ENCODE measurements around the gene ORM1.

The ORM1 gene

GRCh38 chr9:114287763-114288192, 35.1 kb upstream of the ORM1 start:
- H3K9ac ChIP-seq (ENCODE audit: low read depth in 1 of 2, low read length in 2 of 2) = no peak overlapping the region
- H3K4me1 ChIP-seq (ENCODE audit: control insufficient read depth in 1 of 2, insufficient read depth in 2 of 2, low read length in 2 of 2) = peaks cover 3% of the 10 kb centered on the region in 2 donors
- no peak overlapping the region for H3K27ac ChIP-seq (ENCODE audit: low read depth, low read length)
- no peaks in the 10 kb centered on the region for H3K36me3 ChIP-seq (ENCODE audit: control insufficient read depth in 1 of 2, insufficient read depth in 2 of 2, low read length in 2 of 2)
- no peaks in the 10 kb centered on the region for H3K27me3 ChIP-seq (ENCODE audit: control insufficient read depth in 1 of 2, insufficient read depth in 2 of 2, low read length in 2 of 2)
- no peak overlapping the region for H3K4me3 ChIP-seq (ENCODE audit: low read depth in 1 of 2, low read length in 2 of 2)
- no peaks in the 10 kb centered on the region for H3K9me3 ChIP-seq (ENCODE audit: control insufficient read depth in 1 of 2, low read length in 2 of 2)

GRCh38 chr9:114288193-114289091, 34.5 kb upstream of the ORM1 start:
- Histone ChIP-seq H3K27me3 (ENCODE audit: control insufficient read depth in 1 of 2, insufficient read depth in 2 of 2, low read length in 2 of 2) (no peaks in the 10 kb centered on the region), H3K4me1 (ENCODE audit: control insufficient read depth in 1 of 2, insufficient read depth in 2 of 2, low read length in 2 of 2) (peaks cover 0 to 3% of the 10 kb centered on the region in 2 donors), H3K4me3 (ENCODE audit: low read depth in 1 of 2, low read length in 2 of 2) (no peak overlapping the region), H3K9ac (ENCODE audit: low read depth in 1 of 2, low read length in 2 of 2) (no peak overlapping the region), H3K36me3 (ENCODE audit: control insufficient read depth in 1 of 2, insufficient read depth in 2 of 2, low read length in 2 of 2) (no peaks in the 10 kb centered on the region), H3K27ac (ENCODE audit: low read depth, low read length) (no peak overlapping the region), H3K9me3 (ENCODE audit: control insufficient read depth in 1 of 2, low read length in 2 of 2) (no peaks in the 10 kb centered on the region)

- no peaks in the 10 kb centered on the region for H3K27me3 ChIP-seq (ENCODE audit: control insufficient read depth in 1 of 2, insufficient read depth in 2 of 2, low read length in 2 of 2)
- H3K9ac ChIP-seq (ENCODE audit: low read depth in 1 of 2, low read length in 2 of 2) = no peak overlapping the region
- peaks cover 0 to 3% of the 10 kb centered on the region in 2 donors for H3K4me1 ChIP-seq (ENCODE audit: control insufficient read depth in 1 of 2, insufficient read depth in 2 of 2, low read length in 2 of 2)
- H3K27ac ChIP-seq (ENCODE audit: low read depth, low read length) = no peak overlapping the region
- H3K36me3 ChIP-seq (ENCODE audit: control insufficient read depth in 1 of 2, insufficient read depth in 2 of 2, low read length in 2 of 2) = no peaks in the 10 kb centered on the region
- H3K4me3 ChIP-seq (ENCODE audit: low read depth in 1 of 2, low read length in 2 of 2) = no peak overlapping the region
- no peaks in the 10 kb centered on the region for H3K9me3 ChIP-seq (ENCODE audit: control insufficient read depth in 1 of 2, low read length in 2 of 2)
Measured at GRCh38 chr9:114289106-114289505, 33.8 kb upstream of the ORM1 start.

- peaks cover 0 to 3% of the 10 kb centered on the region in 2 donors for H3K4me1 ChIP-seq (ENCODE audit: control insufficient read depth in 1 of 2, insufficient read depth in 2 of 2, low read length in 2 of 2)
- H3K27ac ChIP-seq (ENCODE audit: low read depth, low read length) = no peak overlapping the region
- H3K4me3 ChIP-seq (ENCODE audit: low read depth in 1 of 2, low read length in 2 of 2) = no peak overlapping the region
- H3K36me3 ChIP-seq (ENCODE audit: control insufficient read depth in 1 of 2, insufficient read depth in 2 of 2, low read length in 2 of 2) = no peaks in the 10 kb centered on the region
- H3K9me3 ChIP-seq (ENCODE audit: control insufficient read depth in 1 of 2, low read length in 2 of 2) = peaks cover 3 to 6% of the 10 kb centered on the region in 2 donors
- H3K9ac ChIP-seq (ENCODE audit: low read depth in 1 of 2, low read length in 2 of 2) = no peak overlapping the region
- H3K27me3 ChIP-seq (ENCODE audit: control insufficient read depth in 1 of 2, insufficient read depth in 2 of 2, low read length in 2 of 2) = no peaks in the 10 kb centered on the region
Measured at GRCh38 chr9:114289571-114290481, 33.1 kb upstream of the ORM1 start.

- no peaks in the 10 kb centered on the region for H3K4me1 ChIP-seq (ENCODE audit: control insufficient read depth in 1 of 2, insufficient read depth in 2 of 2, low read length in 2 of 2)
- no peaks in the 10 kb centered on the region for H3K27me3 ChIP-seq (ENCODE audit: control insufficient read depth in 1 of 2, insufficient read depth in 2 of 2, low read length in 2 of 2)
- peaks cover 8 to 10% of the 10 kb centered on the region in 2 donors for H3K9me3 ChIP-seq (ENCODE audit: control insufficient read depth in 1 of 2, low read length in 2 of 2)
- H3K27ac ChIP-seq (ENCODE audit: low read depth, low read length) = no peak overlapping the region
- H3K36me3 ChIP-seq (ENCODE audit: control insufficient read depth in 1 of 2, insufficient read depth in 2 of 2, low read length in 2 of 2) = no peaks in the 10 kb centered on the region
- no peak overlapping the region for H3K9ac ChIP-seq (ENCODE audit: low read depth in 1 of 2, low read length in 2 of 2)
- no peak overlapping the region for H3K4me3 ChIP-seq (ENCODE audit: low read depth in 1 of 2, low read length in 2 of 2)
Measured at GRCh38 chr9:114290561-114290986, 32.3 kb upstream of the ORM1 start.

- H3K9me3 ChIP-seq (ENCODE audit: control insufficient read depth in 1 of 2, low read length in 2 of 2) = peaks cover 8 to 10% of the 10 kb centered on the region in 2 donors
- no peak overlapping the region for H3K27ac ChIP-seq (ENCODE audit: low read depth, low read length)
- H3K4me1 ChIP-seq (ENCODE audit: control insufficient read depth in 1 of 2, insufficient read depth in 2 of 2, low read length in 2 of 2) = no peaks in the 10 kb centered on the region
- no peaks in the 10 kb centered on the region for H3K27me3 ChIP-seq (ENCODE audit: control insufficient read depth in 1 of 2, insufficient read depth in 2 of 2, low read length in 2 of 2)
- no peaks in the 10 kb centered on the region for H3K36me3 ChIP-seq (ENCODE audit: control insufficient read depth in 1 of 2, insufficient read depth in 2 of 2, low read length in 2 of 2)
- H3K4me3 ChIP-seq (ENCODE audit: low read depth in 1 of 2, low read length in 2 of 2) = no peak overlapping the region
- H3K9ac ChIP-seq (ENCODE audit: low read depth in 1 of 2, low read length in 2 of 2) = no peak overlapping the region
Measured at GRCh38 chr9:114291064-114291474, 31.8 kb upstream of the ORM1 start.

- H3K9ac ChIP-seq (ENCODE audit: low read depth in 1 of 2, low read length in 2 of 2) = no peak overlapping the region
- H3K27me3 ChIP-seq (ENCODE audit: control insufficient read depth in 1 of 2, insufficient read depth in 2 of 2, low read length in 2 of 2) = no peaks in the 10 kb centered on the region
- no peaks in the 10 kb centered on the region for H3K36me3 ChIP-seq (ENCODE audit: control insufficient read depth in 1 of 2, insufficient read depth in 2 of 2, low read length in 2 of 2)
- no peak overlapping the region for H3K4me3 ChIP-seq (ENCODE audit: low read depth in 1 of 2, low read length in 2 of 2)
- no peaks in the 10 kb centered on the region for H3K4me1 ChIP-seq (ENCODE audit: control insufficient read depth in 1 of 2, insufficient read depth in 2 of 2, low read length in 2 of 2)
- no peak overlapping the region for H3K27ac ChIP-seq (ENCODE audit: low read depth, low read length)
- peaks cover 8 to 14% of the 10 kb centered on the region in 2 donors for H3K9me3 ChIP-seq (ENCODE audit: control insufficient read depth in 1 of 2, low read length in 2 of 2)
Measured at GRCh38 chr9:114291886-114292590, 30.9 kb upstream of the ORM1 start.

- H3K4me1 ChIP-seq (ENCODE audit: control insufficient read depth in 1 of 2, insufficient read depth in 2 of 2, low read length in 2 of 2) = no peaks in the 10 kb centered on the region
- no peak overlapping the region for H3K27ac ChIP-seq (ENCODE audit: low read depth, low read length)
- H3K4me3 ChIP-seq (ENCODE audit: low read depth in 1 of 2, low read length in 2 of 2) = no peak overlapping the region
- H3K36me3 ChIP-seq (ENCODE audit: control insufficient read depth in 1 of 2, insufficient read depth in 2 of 2, low read length in 2 of 2) = no peaks in the 10 kb centered on the region
- H3K9me3 ChIP-seq (ENCODE audit: control insufficient read depth in 1 of 2, low read length in 2 of 2) = peaks cover 8 to 14% of the 10 kb centered on the region in 2 donors
- H3K9ac ChIP-seq (ENCODE audit: low read depth in 1 of 2, low read length in 2 of 2) = no peak overlapping the region
- H3K27me3 ChIP-seq (ENCODE audit: control insufficient read depth in 1 of 2, insufficient read depth in 2 of 2, low read length in 2 of 2) = no peaks in the 10 kb centered on the region
Measured at GRCh38 chr9:114294664-114295063, 28.2 kb upstream of the ORM1 start.

GRCh38 chr9:114296338-114296737, 26.6 kb upstream of the ORM1 start:
- no peaks in the 10 kb centered on the region for H3K27me3 ChIP-seq (ENCODE audit: control insufficient read depth in 1 of 2, insufficient read depth in 2 of 2, low read length in 2 of 2)
- H3K36me3 ChIP-seq (ENCODE audit: control insufficient read depth in 1 of 2, insufficient read depth in 2 of 2, low read length in 2 of 2) = no peaks in the 10 kb centered on the region
- no peak overlapping the region for H3K4me3 ChIP-seq (ENCODE audit: low read depth in 1 of 2, low read length in 2 of 2)
- H3K4me1 ChIP-seq (ENCODE audit: control insufficient read depth in 1 of 2, insufficient read depth in 2 of 2, low read length in 2 of 2) = no peaks in the 10 kb centered on the region
- H3K9me3 ChIP-seq (ENCODE audit: control insufficient read depth in 1 of 2, low read length in 2 of 2) = peaks cover 8 to 14% of the 10 kb centered on the region in 2 donors
- H3K27ac ChIP-seq (ENCODE audit: low read depth, low read length) = no peak overlapping the region
- H3K9ac ChIP-seq (ENCODE audit: low read depth in 1 of 2, low read length in 2 of 2) = no peak overlapping the region

Data from duodenal mucosa (tissue), 2 donors.